Astrocyte (in vitro differentiated cells and primary cell): ENCODE data around the gene HYAL1. TPM values are rescaled to one million over a fixed set of nuclear protein-coding genes. Genes with fewer than 3 reads are reported as not detected.
A peak's percentile ranks its signal among the peaks of the same experiment; 100 is the strongest.

Experiments
- DNase-seq: peaks from one replicate; pipeline ENCODE4 v3.0.0-alpha.2; 2010; ENCODE audit warnings: low read depth
- FAIRE-seq: peaks from 2 replicates; lab custom pipeline; 2011; peaks lifted over from hg19 to GRCh38; lab: Jason Lieb, UNC
- H2AFZ ChIP-seq: 2 replicates; pipeline ENCODE4 v1.6.0; 2012; ENCODE audit warnings: low read depth, low read length, inconsistent platforms
- H3K27ac ChIP-seq: 2 replicates; pipeline ENCODE4 v1.5.1; 2011; ENCODE audit warnings: low read depth, low read length, inconsistent platforms
- H3K27me3 ChIP-seq: 2 replicates; pipeline ENCODE4 v1.6.0; 2011; ENCODE audit warnings: low read length, inconsistent platforms; ENCODE audit not compliant: insufficient read depth
- H3K36me3 ChIP-seq: 2 replicates; pipeline ENCODE4 v1.5.1; 2011; ENCODE audit warnings: low read length, inconsistent platforms; ENCODE audit not compliant: insufficient read depth
- H3K4me1 ChIP-seq: 2 replicates; pipeline ENCODE4 v1.5.1; 2011; ENCODE audit warnings: low read length, inconsistent platforms; ENCODE audit not compliant: insufficient read depth
- H3K4me2 ChIP-seq: 2 replicates; pipeline ENCODE4 v1.6.0; 2012; ENCODE audit warnings: low read length, inconsistent platforms
- H3K4me3 ChIP-seq: 2 replicates; pipeline ENCODE4 v1.5.1; 2011; ENCODE audit warnings: low read depth, mild to moderate bottlenecking, low read length, inconsistent platforms; ENCODE audit not compliant: insufficient read depth
- H3K79me2 ChIP-seq: 2 replicates; pipeline ENCODE4 v1.6.0; 2012; ENCODE audit warnings: mild to moderate bottlenecking, low read length, inconsistent platforms; ENCODE audit not compliant: insufficient read depth
- H3K9ac ChIP-seq: 2 replicates; pipeline ENCODE4 v1.6.0; 2012; ENCODE audit warnings: mild to moderate bottlenecking, low read length, inconsistent platforms
- H3K9me3 ChIP-seq: 2 replicates; pipeline ENCODE4 v1.5.1; 2012; ENCODE audit warnings: low read depth, mild to moderate bottlenecking, low read length, inconsistent platforms; ENCODE audit not compliant: insufficient read depth
- H4K20me1 ChIP-seq: 2 replicates; pipeline ENCODE4 v1.6.0; 2012; ENCODE audit warnings: low read length, inconsistent platforms; ENCODE audit not compliant: insufficient read depth
- H3K27ac Mint-ChIP-seq: one replicate; pipeline ENCODE4 v1.8.0; 2021; ENCODE audit warnings: mild to moderate bottlenecking, mixed read lengths; ENCODE audit not compliant: unreplicated experiment
- H3K27me3 Mint-ChIP-seq: one replicate; pipeline ENCODE4 v1.8.0; 2021; ENCODE audit warnings: low read depth, mixed read lengths; ENCODE audit not compliant: unreplicated experiment
- H3K36me3 Mint-ChIP-seq: one replicate; pipeline ENCODE4 v1.8.0; 2021; ENCODE audit warnings: low read depth, mixed read lengths; ENCODE audit not compliant: unreplicated experiment
- H3K4me1 Mint-ChIP-seq: one replicate; pipeline ENCODE4 v1.8.0; 2021; ENCODE audit warnings: low read depth, mixed read lengths; ENCODE audit not compliant: unreplicated experiment
- H3K4me3 Mint-ChIP-seq: one replicate; pipeline ENCODE4 v1.8.0; 2021; ENCODE audit warnings: mild to moderate bottlenecking, moderate library complexity, mixed read lengths; ENCODE audit not compliant: unreplicated experiment
- H3K9me3 Mint-ChIP-seq: one replicate; pipeline ENCODE4 v1.8.0; 2021; ENCODE audit warnings: mild to moderate bottlenecking, mixed read lengths; ENCODE audit not compliant: unreplicated experiment
- CTCF ChIP-seq: IDR thresholded peaks from 2 replicates; pipeline ENCODE4 v1.5.1; 2011; ENCODE audit warnings: low read depth, mild to moderate bottlenecking, inconsistent platforms, low read length, moderate library complexity; ENCODE audit not compliant: insufficient read depth
- EZH2 ChIP-seq: IDR thresholded peaks from 2 replicates; pipeline ENCODE4 v1.6.1; 2012; ENCODE audit warnings: mild to moderate bottlenecking, low read length, inconsistent platforms; ENCODE audit not compliant: insufficient read depth
- total RNA-seq: library from RNA; stranded (reverse); gene quantifications from 2 replicates; pipeline ENCODE4 v1.2.1, GENCODE V29; 2021

Gene HYAL1
- total RNA-seq, 1 donor from 2014 or later, result 0.27 TPM

GRCh38 chr3:50347187-50347813, 43.9 kb upstream of the HYAL1 start:
- Mint-ChIP-seq H3K27me3 (peaks cover 20% of the 10 kb centered on the region), H3K4me1 (peaks cover 10% of the 10 kb centered on the region), H3K27ac (no peak overlapping the region), H3K36me3 (peaks cover 4% of the 10 kb centered on the region), H3K9me3 (peaks cover 2% of the 10 kb centered on the region), H3K4me3 (no peak overlapping the region)
- H3K27ac ChIP-seq, result no peak overlapping the region
- no peaks in the 10 kb centered on the region for H3K9me3 ChIP-seq
- peak; percentile 83 for FAIRE-seq
- peaks cover 32% of the 10 kb centered on the region for H3K4me1 ChIP-seq
- H3K27me3 ChIP-seq, result no peaks in the 10 kb centered on the region
- no peak overlapping the region for H3K4me2 ChIP-seq
- no peak overlapping the region for H3K9ac ChIP-seq
- H3K4me3 ChIP-seq, result no peak overlapping the region
- peaks cover 13% of the 10 kb centered on the region for H4K20me1 ChIP-seq
- peaks cover 34% of the 10 kb centered on the region for H3K79me2 ChIP-seq
- H2AFZ ChIP-seq, result no peak overlapping the region
- DNase-seq, result peak; percentile 31
- H3K36me3 ChIP-seq, result peaks cover 3% of the 10 kb centered on the region
- TF ChIP-seq EZH2 (no peak), CTCF (peak; percentile 75)

DNA sequence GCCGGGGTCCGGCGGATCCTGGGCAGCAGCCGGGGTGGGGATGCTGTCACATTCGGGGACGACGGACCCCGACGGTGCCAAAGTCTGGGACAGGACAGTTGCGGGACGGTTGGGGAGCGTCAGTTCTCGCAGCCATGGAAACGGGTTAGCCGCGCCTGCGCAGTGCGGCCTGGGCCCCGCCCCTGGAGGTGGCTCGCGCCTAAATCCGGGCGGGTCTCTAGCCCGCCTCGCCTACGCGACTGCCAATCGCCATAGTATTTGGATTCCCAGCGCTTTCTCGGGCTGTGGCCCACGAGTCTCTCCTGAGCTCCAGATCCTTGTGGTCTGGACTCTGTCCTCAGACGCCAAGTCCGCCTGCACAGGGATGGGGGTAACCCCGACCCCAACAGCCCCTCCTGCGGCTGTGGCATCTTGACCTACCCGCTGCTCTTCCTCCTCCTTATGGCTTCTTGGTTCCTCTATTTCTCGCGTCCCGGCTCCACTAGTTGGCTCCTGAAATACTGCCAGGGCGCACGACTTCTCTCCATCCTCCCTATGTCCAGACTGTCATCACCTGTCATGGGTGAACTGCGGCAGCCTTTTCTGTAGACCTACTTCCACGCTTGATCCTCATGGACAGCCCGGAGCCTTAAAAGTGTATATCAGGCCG, 42.3 kb upstream of the HYAL1 start, which contains the start of gene ZMYND10:
TSS of gene ZMYND10 (minus strand) at position 147 of the 649 bp plus-strand sequence. CDS start 153 bp downstream, outside the sequence.
- DNase-seq (no peak), FAIRE-seq (no peak)
- Mint-ChIP-seq H3K27me3 (peaks cover 29% of the 10 kb centered on the region), H3K9me3 (peaks cover 4% of the 10 kb centered on the region), H3K27ac (no peak within 1 kb of the TSS), H3K4me3 (peak within 1 kb of the TSS; percentile 62), H3K4me1 (peaks cover 7% of the 10 kb centered on the region), H3K36me3 (peaks cover 4% of the 10 kb centered on the region)
- peaks cover 3% of the 10 kb centered on the region for H3K36me3 ChIP-seq
- H3K4me1 ChIP-seq, result peaks cover 22% of the 10 kb centered on the region
- no peak within 1 kb of the TSS for H3K27ac ChIP-seq
- TF ChIP-seq EZH2 (no peak), CTCF (no peak)
- H3K4me3 ChIP-seq, result peak within 1 kb of the TSS; percentile 64
- H2AFZ ChIP-seq, result peak within 1 kb of the TSS; percentile 92
- H3K9me3 ChIP-seq, result no peaks in the 10 kb centered on the region
- peak within 1 kb of the TSS; percentile 98 for H3K4me2 ChIP-seq
- peaks cover 4% of the 10 kb centered on the region for H4K20me1 ChIP-seq
- peaks cover 22% of the 10 kb centered on the region for H3K79me2 ChIP-seq
- peak within 1 kb of the TSS; percentile 57 for H3K9ac ChIP-seq
- H3K27me3 ChIP-seq, result no peaks in the 10 kb centered on the region
